HG03103 (cell line): ENCODE measurements around the gene NKAIN2.
"Not testable (repeated sequence)": the region's sequence is repeated elsewhere in the genome, so short reads cannot be mapped to it uniquely, and the experiment has no call there.

Experiments
- ATAC-seq: cut with Tn5 transposase; IDR thresholded peaks from one replicate; pipeline ENCODE4 v1.9.1; 2021; ENCODE audit warnings: low read depth; ENCODE audit not compliant: unreplicated experiment

The NKAIN2 gene

GRCh38 chr6:124294574-124295200, 491.0 kb downstream of the NKAIN2 start:
- ATAC-seq, result no peak

- no peak for ATAC-seq
These were observed 493.8 kb downstream of the NKAIN2 start for GRCh38 chr6:124297507-124297906.

GRCh38 chr6:124298730-124299129, 495.1 kb downstream of the NKAIN2 start:
- ATAC-seq, result no peak

- not testable (repeated sequence) for ATAC-seq
These were observed 497.2 kb downstream of the NKAIN2 start for GRCh38 chr6:124300907-124301306.

DNA sequence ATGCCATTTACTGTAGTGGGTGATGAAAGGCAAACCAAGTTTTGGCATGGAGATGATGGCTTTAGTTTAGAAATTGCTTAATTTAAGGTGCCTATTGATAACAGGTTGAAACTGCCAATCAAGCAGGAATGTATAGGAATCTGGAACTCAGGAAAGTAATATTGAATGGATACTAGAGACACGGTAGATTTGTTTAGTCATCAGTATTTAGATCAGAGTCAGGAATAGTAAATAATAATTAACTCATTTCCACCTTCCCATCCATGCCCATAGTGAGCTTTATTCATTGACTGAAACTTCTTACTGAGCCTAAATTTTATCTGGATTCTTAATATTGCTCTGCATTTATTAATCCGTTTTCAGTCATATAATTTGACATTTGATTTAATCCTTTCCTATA, 500.3 kb downstream of the NKAIN2 start:
- no peak for ATAC-seq

DNA sequence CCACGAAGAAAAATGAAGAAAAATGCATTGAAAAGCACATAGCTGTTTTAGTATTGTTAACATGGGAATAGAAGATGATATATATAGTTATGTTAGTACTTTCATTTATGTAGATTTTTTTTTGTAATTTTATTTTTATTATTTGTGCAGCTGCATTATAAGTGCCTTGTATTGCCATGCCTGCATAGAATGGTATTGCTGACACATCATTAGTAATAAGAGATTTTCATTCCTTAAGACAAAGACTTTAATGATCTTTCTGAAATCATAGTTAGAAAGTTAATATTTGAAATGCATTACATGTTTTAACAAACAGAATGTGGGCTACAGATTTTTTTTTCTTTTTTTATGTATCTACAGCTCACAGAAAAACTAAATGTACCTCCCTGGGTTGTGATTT, 506.5 kb downstream of the NKAIN2 start:
- no peak for ATAC-seq

- ATAC-seq, result no peak
These were observed 515.7 kb downstream of the NKAIN2 start for GRCh38 chr6:124319410-124319809.

DNA sequence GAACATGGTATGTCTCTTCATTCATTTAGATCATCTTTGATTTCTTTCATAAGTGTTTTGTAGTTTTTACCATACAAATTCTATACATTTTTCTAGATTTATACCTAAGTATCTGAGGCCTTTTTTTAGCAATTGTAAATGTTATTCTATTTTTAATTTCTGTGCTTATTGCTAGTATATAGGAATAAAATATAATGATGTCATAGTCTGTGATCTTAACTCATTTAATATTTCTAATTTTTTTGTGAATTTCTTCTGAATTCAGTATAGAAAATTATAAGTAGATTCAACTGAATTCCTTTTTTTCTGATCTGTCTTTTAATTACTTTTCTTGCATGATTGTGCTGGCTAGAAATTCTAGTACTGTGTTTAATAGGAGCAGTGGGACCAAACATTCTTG, 520.6 kb downstream of the NKAIN2 start:
- ATAC-seq, result no peak

- ATAC-seq, result no peak
These were observed 526.5 kb downstream of the NKAIN2 start for GRCh38 chr6:124330197-124330596.

DNA sequence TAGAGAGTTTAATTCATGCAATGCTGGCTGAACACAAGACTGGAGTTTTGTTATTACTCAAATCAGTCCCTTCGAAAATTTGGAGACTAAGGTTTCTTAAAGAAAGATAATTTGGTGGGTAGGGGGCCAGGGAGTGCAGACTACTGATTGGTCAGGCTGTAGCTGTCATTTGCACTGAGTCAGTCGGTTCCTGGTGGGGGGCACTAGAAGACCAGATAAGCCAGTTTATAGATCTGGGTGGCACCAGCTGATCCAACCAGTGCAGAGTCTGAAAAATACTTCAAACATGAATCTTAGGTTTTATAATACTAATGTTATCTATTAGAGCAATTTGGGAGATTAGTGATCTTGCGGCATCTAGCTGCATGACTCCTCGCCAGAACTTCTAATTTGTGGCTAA, 530.7 kb downstream of the NKAIN2 start:
- no peak for ATAC-seq

DNA sequence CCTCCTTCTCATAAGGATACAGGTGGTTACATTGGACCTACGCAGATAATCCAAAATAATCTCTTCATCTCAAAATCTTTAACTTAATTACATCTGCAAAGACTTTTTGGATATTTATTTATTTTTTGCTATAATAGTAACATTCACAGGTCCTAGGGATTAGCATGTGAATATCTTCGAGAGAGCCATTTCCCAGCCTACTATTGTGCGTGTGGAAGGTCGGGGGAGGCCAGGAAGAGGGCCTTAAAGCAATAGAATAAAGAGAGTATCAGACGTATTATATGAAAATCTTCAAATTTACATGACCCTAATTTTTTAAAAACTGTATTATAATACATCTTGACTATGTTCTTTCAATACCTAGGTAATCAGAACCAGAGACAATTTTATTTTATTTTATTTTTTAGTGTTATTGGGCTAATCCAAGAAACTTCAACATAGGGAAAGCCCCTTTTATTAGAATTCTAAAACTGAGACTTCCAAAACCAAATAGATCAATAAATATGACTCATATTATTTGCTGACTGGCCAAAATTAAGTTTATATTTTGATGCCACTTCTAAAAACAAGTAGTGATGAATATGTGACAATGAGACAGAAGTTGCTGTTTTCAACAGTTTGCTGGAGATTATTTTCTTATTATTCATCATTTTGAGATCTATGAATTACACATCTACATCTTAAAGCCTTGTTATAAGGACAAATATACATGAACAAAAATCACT, 536.1 kb downstream of the NKAIN2 start:
- no peak for ATAC-seq

DNA sequence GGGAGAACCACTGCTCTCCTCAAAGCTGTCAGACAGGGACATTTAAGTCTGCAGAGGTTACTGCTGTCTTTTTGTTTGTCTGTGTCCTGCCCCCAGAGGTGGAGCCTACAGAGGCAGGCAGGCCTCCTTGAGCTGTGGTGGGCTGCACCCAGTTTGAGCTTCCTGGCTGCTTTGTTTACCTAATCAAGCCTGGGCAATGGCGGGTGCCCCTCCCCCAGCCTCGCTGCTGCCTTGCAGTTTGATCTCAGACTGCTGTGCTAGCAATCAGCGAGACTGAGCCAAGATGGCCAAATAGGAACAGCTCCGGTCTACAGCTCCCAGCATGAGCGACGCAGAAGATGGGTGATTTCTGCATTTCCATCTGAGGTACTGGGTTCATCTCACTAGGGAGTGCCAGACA, 544.7 kb downstream of the NKAIN2 start:
- not testable (repeated sequence) for ATAC-seq

DNA sequence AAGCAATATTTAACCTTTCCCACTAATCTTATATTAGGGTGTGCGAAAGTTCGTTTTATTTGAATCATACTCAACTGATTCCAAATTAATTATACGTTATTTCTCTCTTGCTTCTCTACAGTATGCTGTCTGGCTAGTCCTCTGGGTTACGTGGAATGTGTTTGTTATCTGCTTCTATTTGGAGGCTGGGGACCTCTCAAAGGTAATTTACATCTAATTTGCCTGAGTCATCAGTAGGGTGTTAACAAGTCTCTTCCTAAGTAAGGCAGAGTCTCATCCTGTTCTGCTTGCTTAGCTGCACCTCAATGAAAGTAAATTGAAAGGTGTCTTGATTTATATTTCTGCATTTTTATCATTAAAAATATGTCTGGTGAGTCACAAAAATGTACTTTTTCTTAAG, 551.5 kb downstream of the NKAIN2 start:
- no peak for ATAC-seq

DNA sequence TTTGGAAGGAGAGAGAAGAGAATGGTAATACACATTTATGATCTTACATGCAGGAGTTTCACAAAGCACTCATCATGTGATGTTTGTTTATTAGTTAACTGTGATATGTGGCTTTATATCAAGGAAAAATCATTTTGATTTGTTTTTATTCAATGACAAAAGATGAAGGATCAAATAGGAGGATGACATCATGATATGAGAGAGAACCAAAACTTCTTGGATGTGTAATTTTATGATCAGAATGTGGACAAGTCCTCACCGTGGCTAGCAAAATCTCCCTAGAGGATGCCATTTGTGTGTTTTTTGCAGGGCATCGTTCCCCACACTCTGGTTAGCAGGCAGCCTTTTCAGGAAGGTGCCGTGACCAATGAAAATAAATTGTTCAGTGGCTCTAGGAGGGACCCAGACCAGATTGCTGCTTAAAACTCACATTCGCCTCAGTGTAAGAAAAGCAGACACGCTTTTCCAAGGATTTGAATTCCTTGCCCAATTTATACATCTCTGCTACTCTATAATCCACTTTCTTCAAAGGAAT, 552.7 kb downstream of the NKAIN2 start:
- no peak for ATAC-seq

GRCh38 chr6:124356811-124357210, 553.1 kb downstream of the NKAIN2 start:
- no peak for ATAC-seq

GRCh38 chr6:124368131-124368530, 564.5 kb downstream of the NKAIN2 start:
- no peak for ATAC-seq

DNA sequence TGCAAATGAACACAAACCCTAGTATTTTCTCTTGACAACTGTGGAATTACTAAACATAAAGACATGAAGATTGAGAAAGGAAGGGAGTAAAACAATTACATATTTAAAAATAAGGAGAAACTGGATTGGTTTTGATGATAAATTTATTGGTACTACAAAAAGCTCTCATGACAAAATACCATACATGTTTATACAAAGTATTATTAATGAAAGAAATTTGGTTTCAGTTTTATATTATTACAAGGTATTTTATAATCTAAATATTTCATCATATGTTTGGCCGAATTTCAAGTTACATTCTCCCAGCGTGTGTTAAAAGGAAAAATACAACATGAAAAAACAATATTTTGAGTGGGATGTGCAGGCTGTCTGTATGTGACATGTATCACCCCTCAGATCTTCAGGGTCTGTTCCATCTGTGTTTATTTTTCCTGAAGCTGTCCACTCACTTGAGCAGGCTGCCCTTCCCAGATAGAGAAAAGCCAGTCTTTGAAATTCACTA, 568.4 kb downstream of the NKAIN2 start:
- no peak for ATAC-seq

DNA sequence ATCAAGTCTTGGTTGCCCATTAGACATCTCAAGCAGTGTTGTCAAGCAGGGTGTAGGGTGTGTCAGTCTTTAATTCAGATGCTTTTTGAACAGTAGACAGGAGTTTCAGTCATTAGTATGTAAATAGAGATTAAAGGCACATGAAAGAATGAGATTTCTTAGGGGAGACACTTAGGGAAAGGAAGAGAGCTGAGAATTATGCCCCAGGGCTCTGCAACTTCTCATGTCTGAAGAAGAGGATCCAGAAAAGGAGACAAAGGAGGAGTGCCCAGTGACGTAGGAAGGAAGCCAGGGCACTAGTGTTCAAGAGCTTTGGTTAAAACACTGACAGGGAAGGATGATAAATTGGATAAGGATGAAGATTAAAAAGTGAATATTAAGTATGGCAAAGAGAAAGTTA, 569.7 kb downstream of the NKAIN2 start:
- no peak for ATAC-seq

DNA sequence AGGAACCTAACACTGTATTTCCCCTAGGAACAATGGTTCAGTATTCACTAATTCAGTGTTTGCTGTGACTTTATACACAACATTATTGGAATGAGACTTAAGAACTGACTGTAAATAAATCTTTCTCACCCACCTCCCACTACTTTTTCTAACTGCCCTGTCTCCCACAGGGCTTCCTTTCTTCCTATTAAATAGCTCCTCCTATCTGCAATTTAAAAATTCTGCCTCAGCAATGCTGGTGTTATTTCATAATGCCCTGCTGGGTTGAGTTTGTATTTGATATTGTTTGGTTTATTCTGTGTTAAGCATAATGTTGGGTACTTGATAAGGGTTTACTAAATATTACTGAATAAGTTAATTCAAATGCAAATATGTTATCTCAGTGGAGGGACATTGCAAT, 585.5 kb downstream of the NKAIN2 start:
- no peak for ATAC-seq

DNA sequence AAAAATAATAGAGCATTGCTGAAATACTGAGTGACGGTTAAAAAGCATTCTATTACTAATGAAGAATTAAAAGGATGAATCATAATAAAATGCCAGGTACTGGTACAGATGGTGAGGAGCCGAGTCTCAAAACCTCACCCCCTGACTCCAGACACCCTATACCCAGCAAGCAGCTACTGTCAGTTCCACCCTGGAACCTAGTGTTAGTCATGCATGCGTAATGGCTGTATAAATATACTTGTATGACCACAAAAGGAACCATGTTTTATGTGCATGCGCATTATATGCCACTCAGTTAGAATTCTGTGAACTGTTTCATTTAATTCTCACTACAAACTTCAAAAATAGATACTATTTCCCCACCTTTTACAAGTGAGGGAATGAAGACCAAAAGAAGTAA, 589.9 kb downstream of the NKAIN2 start:
- no peak for ATAC-seq

DNA sequence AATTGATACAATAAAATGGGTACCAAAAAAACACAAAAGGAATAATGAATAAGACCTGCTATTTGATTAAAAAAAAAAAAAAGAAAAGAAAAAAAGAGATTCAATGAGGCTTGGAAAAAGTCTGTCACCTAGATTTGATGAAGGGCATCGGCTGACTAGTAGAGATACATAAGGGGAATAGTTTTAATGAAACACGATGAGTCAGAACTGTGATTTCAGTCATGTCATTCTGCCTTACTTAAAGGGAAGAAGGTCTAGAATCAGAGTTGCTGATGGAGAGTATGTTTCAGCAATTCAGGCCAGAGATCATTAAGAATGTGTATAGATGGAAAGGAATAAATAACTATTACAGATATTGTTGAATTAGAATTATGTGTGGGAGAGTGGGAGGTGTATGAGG, 592.7 kb downstream of the NKAIN2 start:
- ATAC-seq, result no peak
